Esophagus muscularis mucosa (tissue), 3 donors: ENCODE data around the gene AFAP1.

Experiments
- POLR2A ChIP-seq: fragments of 450-650 bp; IDR thresholded peaks from one replicate; pipeline ENCODE4 v1.6.1; 2017; ENCODE audit warnings: antibody characterized with exemption, moderate library complexity, mild to moderate bottlenecking, low read depth
- POLR2AphosphoS5 ChIP-seq, 2 donors: sonication (generic); formaldehyde crosslinking; IDR thresholded peaks; one replicate each; pipeline ENCODE4 v1.6.1; 2017; ENCODE audit warnings: antibody characterized with exemption in 2 of 2
- TF ChIP-seq, protein P1 (sequence below), 3 experiments: fragments of 200-600 bp in 2 of 3; fragments of 450-650 bp in 1 of 3; sonication (generic) in 2 of 3; IDR thresholded peaks; one replicate each; pipeline ENCODE4 v1.5.1; 2017 to 2019; ENCODE audit warnings: antibody characterized with exemption in 3 of 3, mild to moderate bottlenecking in 2 of 3, moderate library complexity in 1 of 3

- TF ChIP-seq, protein P1, sequence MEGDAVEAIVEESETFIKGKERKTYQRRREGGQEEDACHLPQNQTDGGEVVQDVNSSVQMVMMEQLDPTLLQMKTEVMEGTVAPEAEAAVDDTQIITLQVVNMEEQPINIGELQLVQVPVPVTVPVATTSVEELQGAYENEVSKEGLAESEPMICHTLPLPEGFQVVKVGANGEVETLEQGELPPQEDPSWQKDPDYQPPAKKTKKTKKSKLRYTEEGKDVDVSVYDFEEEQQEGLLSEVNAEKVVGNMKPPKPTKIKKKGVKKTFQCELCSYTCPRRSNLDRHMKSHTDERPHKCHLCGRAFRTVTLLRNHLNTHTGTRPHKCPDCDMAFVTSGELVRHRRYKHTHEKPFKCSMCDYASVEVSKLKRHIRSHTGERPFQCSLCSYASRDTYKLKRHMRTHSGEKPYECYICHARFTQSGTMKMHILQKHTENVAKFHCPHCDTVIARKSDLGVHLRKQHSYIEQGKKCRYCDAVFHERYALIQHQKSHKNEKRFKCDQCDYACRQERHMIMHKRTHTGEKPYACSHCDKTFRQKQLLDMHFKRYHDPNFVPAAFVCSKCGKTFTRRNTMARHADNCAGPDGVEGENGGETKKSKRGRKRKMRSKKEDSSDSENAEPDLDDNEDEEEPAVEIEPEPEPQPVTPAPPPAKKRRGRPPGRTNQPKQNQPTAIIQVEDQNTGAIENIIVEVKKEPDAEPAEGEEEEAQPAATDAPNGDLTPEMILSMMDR (IDR thresholded peaks at IDR 0.05) = no peak
- TF ChIP-seq POLR2A = no peak
- no peak for TF ChIP-seq POLR2AphosphoS5 (IDR thresholded peaks at IDR 0.05)
These were observed 134.8 kb downstream of the AFAP1 start for GRCh38 chr4:7804756-7805385.
